HG02763 (cell line): ENCODE data around the gene ADGRD1.
"Not testable (repeated sequence)": the region's sequence is repeated elsewhere in the genome, so short reads cannot be mapped to it uniquely, and the experiment has no call there.

Experiments used
- ATAC-seq: cut with Tn5 transposase; IDR thresholded peaks from one replicate; pipeline ENCODE4 v1.9.1; 2021; ENCODE audit warnings: mild to moderate bottlenecking, moderate library complexity; ENCODE audit not compliant: unreplicated experiment

Gene ADGRD1

GRCh38 chr12:131113568-131114270, 160.0 kb downstream of the ADGRD1 start:
- no peak for ATAC-seq

GRCh38 chr12:131114271-131114670, 160.6 kb downstream of the ADGRD1 start:
- ATAC-seq = no peak

GRCh38 chr12:131114942-131115584, 161.4 kb downstream of the ADGRD1 start:
- no peak for ATAC-seq

GRCh38 chr12:131115766-131116467, 162.2 kb downstream of the ADGRD1 start:
- ATAC-seq = no peak

- ATAC-seq = no peak
Measured at GRCh38 chr12:131116468-131117117, 162.9 kb downstream of the ADGRD1 start.

GRCh38 chr12:131117438-131118245, 163.9 kb downstream of the ADGRD1 start:
- no peak for ATAC-seq

GRCh38 chr12:131118371-131118770, 164.7 kb downstream of the ADGRD1 start:
- ATAC-seq = no peak

- ATAC-seq = not testable (repeated sequence)
Measured at GRCh38 chr12:131119345-131119744, 165.6 kb downstream of the ADGRD1 start.

- no peak for ATAC-seq
Measured at GRCh38 chr12:131119936-131120335, 166.2 kb downstream of the ADGRD1 start.

- ATAC-seq = no peak
Measured at GRCh38 chr12:131120831-131121271, 167.1 kb downstream of the ADGRD1 start.

GRCh38 chr12:131121705-131122405, 168.1 kb downstream of the ADGRD1 start:
- ATAC-seq = no peak

- ATAC-seq = no peak
Measured at GRCh38 chr12:131122631-131123030, 168.9 kb downstream of the ADGRD1 start.

- ATAC-seq = no peak
Measured at GRCh38 chr12:131123817-131124216, 170.1 kb downstream of the ADGRD1 start.

- no peak for ATAC-seq
Measured at GRCh38 chr12:131124487-131125280, 171.0 kb downstream of the ADGRD1 start.

GRCh38 chr12:131126662-131127173, 173.0 kb downstream of the ADGRD1 start:
- ATAC-seq = no peak

- ATAC-seq = no peak
Measured at GRCh38 chr12:131128556-131128955, 174.8 kb downstream of the ADGRD1 start.

GRCh38 chr12:131128966-131129619, 175.4 kb downstream of the ADGRD1 start:
- not testable (repeated sequence) for ATAC-seq

GRCh38 chr12:131129839-131130238, 176.1 kb downstream of the ADGRD1 start:
- no peak for ATAC-seq
